Esophagus muscularis mucosa (tissue), 4 donors: Measurements from ENCODE around the gene PARD3B. TPM values are rescaled to one million over a fixed set of nuclear protein-coding genes. Genes with fewer than 3 reads are reported as not detected.

Experiments used
- DNase-seq: peaks from one replicate; pipeline ENCODE4 v3.0.0-alpha.2; 2017; ENCODE audit errors: extremely low spot score
- H3K27ac ChIP-seq, 4 donors: fragments of 200-600 bp; sonication (generic); replicated peaks in 1 of 4; 1 replicate in 3 of 4; 2 replicates in 1 of 4; pipeline ENCODE4 v1.5.1; 2016 to 2019; ENCODE audit warnings: mild to moderate bottlenecking in 1 of 4
- H3K27me3 ChIP-seq, 4 donors: fragments of 200-600 bp; sonication (generic); one replicate each; pipeline versions ENCODE4 v1.5.1 to v1.6.0; 2016 to 2019
- H3K36me3 ChIP-seq, 4 donors: fragments of 200-600 bp; sonication (generic); one replicate each; pipeline ENCODE4 v1.5.1; 2016 to 2019
- H3K4me1 ChIP-seq, 4 donors: fragments of 200-600 bp; sonication (generic); one replicate each; pipeline ENCODE4 v1.5.1; 2016 to 2019
- H3K4me3 ChIP-seq, 4 donors: fragments of 200-600 bp; sonication (generic); 1 replicate in 2 of 4; 2 replicates in 2 of 4; pipeline ENCODE4 v1.5.1; 2016 to 2019; ENCODE audit warnings: mild to moderate bottlenecking in 4 of 4, moderate library complexity in 1 of 4
- H3K9me3 ChIP-seq, 4 donors: fragments of 200-600 bp; sonication (generic); 1 replicate in 3 of 4; 2 replicates in 1 of 4; pipeline ENCODE4 v1.5.1; 2016 to 2019
- CTCF ChIP-seq, 3 experiments: fragments of 200-600 bp in 2 of 3; fragments of 450-650 bp in 1 of 3; sonication (generic) in 2 of 3; IDR thresholded peaks; one replicate each; pipeline ENCODE4 v1.5.1; 2017 to 2019; ENCODE audit warnings: antibody characterized with exemption in 3 of 3, mild to moderate bottlenecking in 2 of 3, moderate library complexity in 1 of 3
- EP300 ChIP-seq: sonication (generic); formaldehyde crosslinking; IDR thresholded peaks from one replicate; pipeline ENCODE4 v1.6.1; 2017; ENCODE audit warnings: antibody characterized with exemption
- POLR2A ChIP-seq: fragments of 450-650 bp; IDR thresholded peaks from one replicate; pipeline ENCODE4 v1.6.1; 2017; ENCODE audit warnings: antibody characterized with exemption, moderate library complexity, mild to moderate bottlenecking, low read depth
- POLR2AphosphoS5 ChIP-seq, 2 donors: sonication (generic); formaldehyde crosslinking; IDR thresholded peaks; one replicate each; pipeline ENCODE4 v1.6.1; 2017; ENCODE audit warnings: antibody characterized with exemption in 2 of 2
- WGBS: methylation state at CpG from one replicate; pipeline ENCODE4 v1.1.5; 2018; 5-methylcytosine and 5-hydroxymethylcytosine counted together
- intact Hi-C: fragments of 100-400 bp; cut with DNase I; formaldehyde crosslinking; loops from one replicate; pipeline ENCODE4 v1.15.1; 2023
- total RNA-seq, 4 donors: library from RNA; depleted of rRNA; stranded (reverse); fragments of >200 nt; gene quantifications; one replicate each; pipeline versions ENCODE4 v1.1.0 to v1.2.1, GENCODE V29; 2016

The PARD3B gene
- total RNA-seq, 4 donors from 2014 or later: 24.2 to 40.8 (median 32.5) TPM

DNA sequence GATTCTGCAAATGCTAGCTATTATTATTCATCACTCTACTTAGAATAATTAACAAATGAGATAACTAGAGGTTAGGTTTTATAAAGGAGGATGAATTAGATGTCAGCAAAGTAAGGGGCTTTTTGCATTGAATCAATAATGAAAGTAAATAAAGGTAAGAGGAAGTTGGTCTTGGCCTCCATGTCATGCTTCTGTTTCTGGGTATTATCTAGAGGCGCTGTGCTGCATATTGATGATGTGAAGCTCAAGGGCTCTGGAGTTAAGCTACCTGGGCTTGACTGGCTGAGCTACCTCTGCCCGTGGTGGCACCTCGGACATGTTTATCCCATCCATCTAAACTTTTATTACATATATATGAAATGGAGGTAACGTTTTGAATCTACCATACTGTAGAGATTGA lies 350.9 kb downstream of the PARD3B start:
- intact Hi-C loops: no loop called here
- H3K36me3 ChIP-seq: no peaks in the 10 kb centered on the region
- WGBS: 96% methylated on average over 4 of the region's 4 CpGs
- TF ChIP-seq EP300 (no peak), POLR2AphosphoS5 (IDR thresholded peaks at IDR 0.05) (no peak), CTCF (IDR thresholded peaks at IDR 0.05) (no peak), POLR2A (no peak)
- H3K27ac ChIP-seq: no peak overlapping the region
- no peak overlapping the region for H3K4me3 ChIP-seq
- DNase-seq: no peak
- H3K4me1 ChIP-seq: peaks cover 0 to 19% (median 6%) of the 10 kb centered on the region in 4 donors
- H3K9me3 ChIP-seq: no peaks in the 10 kb centered on the region
- H3K27me3 ChIP-seq: no peaks in the 10 kb centered on the region

GRCh38 chr2:204897561-204897960 lies 352.3 kb downstream of the PARD3B start:
- no peak for TF ChIP-seq POLR2AphosphoS5 (IDR thresholded peaks at IDR 0.05)
- no peak for TF ChIP-seq EP300
- TF ChIP-seq POLR2A: no peak
- TF ChIP-seq CTCF (IDR thresholded peaks at IDR 0.05): no peak

DNA sequence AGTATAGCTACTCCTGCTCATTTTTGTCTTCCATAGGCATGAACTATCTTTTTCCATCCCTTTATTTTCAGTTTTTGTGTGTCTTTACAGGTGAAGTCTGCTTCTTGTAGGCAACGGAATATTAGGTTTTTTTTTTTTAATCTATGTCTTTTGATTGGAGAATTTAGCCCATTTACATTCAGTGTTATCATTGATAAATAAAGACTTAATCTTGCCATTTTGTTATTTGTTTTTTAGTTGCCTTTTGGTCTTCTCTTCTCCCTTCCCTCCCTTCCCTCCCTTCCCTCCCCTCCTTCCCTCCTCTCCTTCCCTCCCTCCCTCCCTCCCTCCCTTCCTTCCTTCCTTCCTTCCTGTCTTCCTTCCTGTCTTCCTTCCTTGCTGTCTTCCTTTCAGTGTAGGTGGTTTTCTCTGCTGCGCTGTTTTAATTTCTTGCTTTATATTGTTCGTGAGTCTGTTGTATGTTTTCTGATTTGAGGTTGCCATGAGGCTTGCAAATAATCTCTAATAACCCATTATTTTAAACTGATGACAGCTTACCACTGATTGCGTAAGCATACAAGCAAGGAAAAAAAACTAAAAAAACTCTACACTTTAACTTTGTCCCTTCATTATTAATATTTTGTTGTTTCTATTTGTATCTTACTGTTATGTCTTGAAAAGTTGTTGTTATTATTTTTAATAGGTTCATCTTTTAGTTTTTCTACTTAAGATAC lies 353.8 kb downstream of the PARD3B start:
- no peak for DNase-seq
- TF ChIP-seq POLR2A (no peak), EP300 (no peak), POLR2AphosphoS5 (IDR thresholded peaks at IDR 0.05) (no peak), CTCF (IDR thresholded peaks at IDR 0.05) (no peak)
- no peak overlapping the region for H3K4me3 ChIP-seq
- no peaks in the 10 kb centered on the region for H3K9me3 ChIP-seq
- WGBS: 95% methylated on average over 4 of the region's 4 CpGs
- H3K36me3 ChIP-seq: no peaks in the 10 kb centered on the region
- H3K27me3 ChIP-seq: no peaks in the 10 kb centered on the region
- no peak overlapping the region for H3K27ac ChIP-seq
- peaks cover 0 to 10% (median 0%) of the 10 kb centered on the region in 4 donors for H3K4me1 ChIP-seq
- intact Hi-C loops: no loop called here

More at GRCh38 chr2:204897561-204897960, 352.3 kb downstream of the PARD3B start:
- no peaks in the 10 kb centered on the region for H3K36me3 ChIP-seq
- H3K4me1 ChIP-seq: peaks cover 0 to 18% (median 5%) of the 10 kb centered on the region in 4 donors
- intact Hi-C loops: no loop called here
- no peaks in the 10 kb centered on the region for H3K27me3 ChIP-seq
- no peaks in the 10 kb centered on the region for H3K9me3 ChIP-seq
- no peak overlapping the region for H3K4me3 ChIP-seq
- 91% methylated on average over 1 of the region's 1 CpG for WGBS
- no peak overlapping the region for H3K27ac ChIP-seq
- no peak for DNase-seq

- WGBS: 95% methylated on average over 2 of the region's 2 CpGs
These were observed 354.7 kb downstream of the PARD3B start for GRCh38 chr2:204899983-204900382.

More at GRCh38 chr2:204899983-204900382, 354.7 kb downstream of the PARD3B start:
- Histone ChIP-seq H3K9me3 (no peaks in the 10 kb centered on the region), H3K27ac (no peak overlapping the region), H3K4me1 (peaks cover 0 to 3% (median 1%) of the 10 kb centered on the region in 4 donors), H3K27me3 (no peaks in the 10 kb centered on the region), H3K36me3 (no peaks in the 10 kb centered on the region), H3K4me3 (no peak overlapping the region)
- no peak for TF ChIP-seq POLR2A
- TF ChIP-seq POLR2AphosphoS5 (IDR thresholded peaks at IDR 0.05): no peak
- TF ChIP-seq CTCF (IDR thresholded peaks at IDR 0.05): no peak
- no peak for TF ChIP-seq EP300
- intact Hi-C loops: no loop called here
- DNase-seq: no peak
